IMR-90 (cell line): ENCODE data around the gene LRP6. TPM values are rescaled to one million over a fixed set of nuclear protein-coding genes. Genes with fewer than 3 reads are reported as not detected.

Experiments
- ATAC-seq: fragments of 200-7000 bp; cut with Tn5 transposase; 2 replicates; pipeline ENCODE4 v1.9.1; 2020; ENCODE audit warnings: low read depth, mild to moderate bottlenecking, moderate library complexity
- BruUV-seq: library from RNA; stranded (reverse); fragments of 400-500 nt; replicated peaks from 2 replicates; lab custom pipeline; 2021; lab: Mats Ljungman, UMichigan
- CTCF ChIA-PET: fragments of 300-600 bp; formaldehyde crosslinking; extraction: SDS; loops from one replicate; lab custom pipeline; 2021; ENCODE audit warnings: antibody characterized with exemption; lab: Yijun Ruan, JAX
- POLR2A ChIA-PET: fragments of 300-600 bp; sonication (Branson Sonifier 250); formaldehyde crosslinking; loops from one replicate; lab custom pipeline; 2022; ENCODE audit warnings: antibody characterized with exemption; ENCODE audit not compliant: unreplicated experiment; lab: Charles Lee
- DNase-seq: peaks from one replicate; pipeline ENCODE4 v3.0.0; 2013
- H2AFZ ChIP-seq: replicated peaks from 2 replicates; pipeline ENCODE3; 2013; ENCODE audit warnings: low read length, mild to moderate bottlenecking; ENCODE audit not compliant: poor library complexity
- H2AK5ac ChIP-seq: 2 replicates; pipeline ENCODE4 v1.6.1; 2013; ENCODE audit warnings: low read depth, low read length, inconsistent platforms
- H2AK9ac ChIP-seq: replicated peaks from 2 replicates; pipeline ENCODE3; 2013; ENCODE audit warnings: mild to moderate bottlenecking, low read depth, low read length, moderate library complexity; ENCODE audit not compliant: poor library complexity
- H2BK120ac ChIP-seq: 2 replicates; pipeline ENCODE4 v1.6.1; 2013; ENCODE audit warnings: low read depth, low read length, inconsistent platforms
- H2BK15ac ChIP-seq: 3 replicates; pipeline ENCODE4 v1.6.1; 2013; ENCODE audit warnings: low read depth, low read length, inconsistent platforms
- H2BK20ac ChIP-seq: 2 replicates; pipeline ENCODE4 v1.6.1; 2013; ENCODE audit warnings: low read depth, mild to moderate bottlenecking, inconsistent platforms, low read length, moderate library complexity
- H2BK5ac ChIP-seq: 2 replicates; pipeline ENCODE4 v1.6.1; 2013; ENCODE audit warnings: mild to moderate bottlenecking, low read depth, low read length, inconsistent platforms; ENCODE audit not compliant: poor library complexity, severe bottlenecking
- H3K14ac ChIP-seq: replicated peaks from 2 replicates; pipeline ENCODE4 v1.6.1; 2013; ENCODE audit warnings: low read depth, low read length, inconsistent platforms
- H3K18ac ChIP-seq: 2 replicates; pipeline ENCODE4 v1.6.1; 2013; ENCODE audit warnings: low read depth, low read length, control low read depth
- H3K23ac ChIP-seq: 2 replicates; pipeline ENCODE4 v1.6.1; 2013; ENCODE audit warnings: low read depth, low read length, inconsistent platforms
- H3K27ac ChIP-seq: 2 replicates; pipeline ENCODE4 v1.5.1; 2013; ENCODE audit warnings: mild to moderate bottlenecking, control low read depth, low read length; ENCODE audit not compliant: insufficient read depth
- H3K27me3 ChIP-seq: 2 replicates; pipeline ENCODE4 v1.6.1; 2013; ENCODE audit warnings: low read length; ENCODE audit not compliant: control insufficient read depth, insufficient read depth
- H3K36me3 ChIP-seq: 2 replicates; pipeline ENCODE4 v1.6.1; 2013; ENCODE audit warnings: low read length, mixed read lengths; ENCODE audit not compliant: control insufficient read depth, insufficient read depth
- H3K4ac ChIP-seq: 2 replicates; pipeline ENCODE4 v1.6.1; 2013; ENCODE audit warnings: low read depth, low read length, inconsistent platforms
- H3K4me1 ChIP-seq: 2 replicates; pipeline ENCODE4 v1.6.1; 2013; ENCODE audit warnings: low read length, mixed read lengths; ENCODE audit not compliant: control insufficient read depth, insufficient read depth
- H3K4me2 ChIP-seq: 2 replicates; pipeline ENCODE4 v1.6.1; 2013; ENCODE audit warnings: low read depth, mild to moderate bottlenecking, control low read depth, low read length, moderate library complexity
- H3K4me3 ChIP-seq: 2 replicates; pipeline ENCODE4 v1.5.1; 2013; ENCODE audit warnings: low read depth, mild to moderate bottlenecking, control low read depth, low read length, moderate library complexity; ENCODE audit not compliant: insufficient read depth
- H3K56ac ChIP-seq: 2 replicates; pipeline ENCODE4 v1.6.1; 2013; ENCODE audit warnings: low read length, inconsistent platforms; ENCODE audit not compliant: insufficient read depth; ENCODE audit errors: extremely low read depth
- H3K79me1 ChIP-seq, 2 experiments: 2 replicates each; pipeline ENCODE4 v1.6.1; 2013; ENCODE audit warnings: low read length in 2 of 2, inconsistent platforms in 1 of 2, low read depth in 1 of 2
- H3K9ac ChIP-seq: 2 replicates; pipeline ENCODE4 v1.6.1; 2013; ENCODE audit warnings: low read depth, low read length, control low read depth
- H3K9me1 ChIP-seq: 2 replicates; pipeline ENCODE4 v1.6.1; 2013; ENCODE audit warnings: low read length, inconsistent platforms; ENCODE audit not compliant: insufficient read depth
- H3K9me3 ChIP-seq: 2 replicates; pipeline ENCODE4 v1.6.1; 2013; ENCODE audit warnings: low read length; ENCODE audit not compliant: control insufficient read depth, insufficient read depth
- H4K20me1 ChIP-seq: 2 replicates; pipeline ENCODE4 v1.6.1; 2013; ENCODE audit warnings: low read length, inconsistent platforms; ENCODE audit not compliant: insufficient read depth
- H4K5ac ChIP-seq: 2 replicates; pipeline ENCODE4 v1.6.1; 2013; ENCODE audit warnings: mild to moderate bottlenecking, low read depth, low read length, control low read depth
- H4K8ac ChIP-seq, 2 experiments: 2 replicates each; pipeline ENCODE4 v1.6.1; 2013; ENCODE audit warnings: low read depth in 2 of 2, low read length in 2 of 2, control low read depth in 1 of 2, inconsistent platforms in 1 of 2
- H4K91ac ChIP-seq: 2 replicates; pipeline ENCODE4 v1.6.1; 2013; ENCODE audit warnings: low read depth, low read length, inconsistent platforms; ENCODE audit not compliant: insufficient read depth
- CEBPB ChIP-seq: IDR thresholded peaks from 2 replicates; pipeline ENCODE4 v1.6.1; 2012; ENCODE audit warnings: low read depth, low read length, improper control_type of control experiment
- CHD1 ChIP-seq: IDR thresholded peaks from 2 replicates; pipeline ENCODE4 v1.6.1; 2012; ENCODE audit warnings: low read depth, low read length, improper control_type of control experiment
- NFE2L2 ChIP-seq: fragments of 150-350 bp; IDR thresholded peaks from 2 replicates; pipeline ENCODE4 v1.6.1; 2016; ENCODE audit warnings: low read depth, mild to moderate bottlenecking, low read length
- POLR2A ChIP-seq: IDR thresholded peaks from 2 replicates; pipeline ENCODE4 v1.6.1; 2012; ENCODE audit warnings: mild to moderate bottlenecking, low read depth, low read length
- RCOR1 ChIP-seq: IDR thresholded peaks from 2 replicates; pipeline ENCODE4 v1.6.1; 2012; ENCODE audit warnings: mild to moderate bottlenecking, low read length, improper control_type of control experiment; ENCODE audit not compliant: insufficient replicate concordance
- RFX5 ChIP-seq: IDR thresholded peaks from 2 replicates; pipeline ENCODE4 v1.8.0; 2012; ENCODE audit warnings: low read depth, mild to moderate bottlenecking, low read length, moderate library complexity
- SMC3 ChIP-seq: fragments of 150-350 bp; IDR thresholded peaks from 2 replicates; pipeline ENCODE4 v1.6.1; 2016; ENCODE audit warnings: low read depth, mild to moderate bottlenecking, antibody characterized with exemption, low read length, moderate library complexity
- WGBS, 2 experiments: methylation state at CpG; one replicate each; pipeline versions ENCODE4 v1.1.5 to v1.1.7; 2013; ENCODE audit warnings: missing lambda C conversion rate in 2 of 2; ENCODE audit not compliant: insufficient read length in 1 of 2; ENCODE audit errors: extremely low coverage in 2 of 2; 5-methylcytosine and 5-hydroxymethylcytosine counted together
- dilution Hi-C: fragments of 300-500 bp; cut with HindIII; formaldehyde crosslinking; loops from one replicate; pipeline ENCODE4 v1.14.3; 2018; ENCODE audit warnings: low sequenced_read_pairs; ENCODE audit not compliant: unreplicated experiment
- in situ Hi-C: fragments of 300-500 bp; cut with MboI; formaldehyde crosslinking; loops from 3 replicates; pipeline ENCODE4 v1.14.3; 2019; ENCODE audit warnings: low sequenced_read_pairs, inconsistent platforms, mixed read lengths
- intact Hi-C: fragments of 100-400 bp; cut with micrococcal nuclease; formaldehyde crosslinking; loops from 2 replicates; pipeline ENCODE4 v1.10.0; 2022
- polyA plus RNA-seq, 3 experiments: library from polyadenylated mRNA; depleted of rRNA; stranded (reverse); fragments of >200 nt; gene quantifications; 2 replicates each; pipeline ENCODE4 v1.2.3, GENCODE V29; 2012; ENCODE audit warnings: low replicate concordance in 1 of 3
- total RNA-seq: library from RNA; depleted of rRNA; stranded (reverse); fragments of >200 nt; gene quantifications from 2 replicates; pipeline ENCODE4 v1.2.3, GENCODE V29; 2012
- TF ChIP-seq, protein P1 (sequence below): conservative IDR thresholded peaks from 2 replicates; pipeline ENCODE4 v1.5.1; 2012; ENCODE audit warnings: mild to moderate bottlenecking, low read depth, low read length, improper control_type of control experiment
- TF ChIP-seq, protein P2 (sequence below): fragments of 150-350 bp; IDR thresholded peaks from 2 replicates; pipeline ENCODE4 v1.6.1; 2016; ENCODE audit warnings: low read depth, mild to moderate bottlenecking, low read length, moderate library complexity, borderline replicate concordance
- TF ChIP-seq, protein P3 (sequence below): fragments of 150-350 bp; IDR thresholded peaks from 2 replicates; pipeline ENCODE4 v1.6.1; 2017; ENCODE audit warnings: mild to moderate bottlenecking, antibody characterized with exemption, low read length, low read depth

LRP6 gene
- total and polyA plus RNA-seq, 2 of the 4 experiments (the other 2 are of a cell fraction) = 14.2 to 32.1 TPM

DNA sequence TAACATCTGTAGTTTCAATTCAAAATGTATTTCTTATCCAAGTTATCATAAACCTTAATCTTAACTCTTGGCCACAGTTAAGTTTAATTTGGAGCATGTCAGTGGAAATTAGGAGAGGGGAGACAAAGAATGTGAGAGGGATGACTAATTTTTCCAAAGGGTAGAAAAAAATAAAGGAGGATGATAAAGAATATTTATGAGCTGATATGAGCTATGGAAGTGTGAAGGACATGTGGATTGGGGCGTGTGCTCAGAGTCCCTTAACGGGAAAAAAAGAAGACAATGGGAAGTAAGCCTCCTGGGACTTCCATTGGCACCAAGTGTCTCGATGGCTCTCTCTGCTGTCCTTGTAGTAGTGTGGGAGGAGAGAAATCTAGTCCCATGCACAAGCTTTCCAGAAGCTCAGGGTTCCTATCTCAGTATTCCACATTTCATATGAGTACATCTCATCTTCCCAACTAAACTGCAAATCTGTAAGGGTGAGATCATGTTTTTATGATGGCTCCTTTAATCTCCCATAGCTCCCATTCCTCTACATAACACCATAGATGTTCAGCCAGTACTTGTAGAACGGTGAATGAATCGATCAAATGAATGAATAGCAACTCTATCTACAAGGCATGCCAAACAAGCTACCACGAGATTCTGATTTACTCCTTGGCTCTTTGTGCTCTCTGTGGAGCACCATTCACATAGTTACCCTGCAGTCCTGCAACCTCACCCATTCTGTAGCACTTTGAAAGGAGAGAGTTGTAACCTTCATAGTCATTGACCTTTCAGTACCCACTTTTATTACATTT lies 168.8 kb downstream of the LRP6 start (continued):
- TF ChIP-seq, protein P1, sequence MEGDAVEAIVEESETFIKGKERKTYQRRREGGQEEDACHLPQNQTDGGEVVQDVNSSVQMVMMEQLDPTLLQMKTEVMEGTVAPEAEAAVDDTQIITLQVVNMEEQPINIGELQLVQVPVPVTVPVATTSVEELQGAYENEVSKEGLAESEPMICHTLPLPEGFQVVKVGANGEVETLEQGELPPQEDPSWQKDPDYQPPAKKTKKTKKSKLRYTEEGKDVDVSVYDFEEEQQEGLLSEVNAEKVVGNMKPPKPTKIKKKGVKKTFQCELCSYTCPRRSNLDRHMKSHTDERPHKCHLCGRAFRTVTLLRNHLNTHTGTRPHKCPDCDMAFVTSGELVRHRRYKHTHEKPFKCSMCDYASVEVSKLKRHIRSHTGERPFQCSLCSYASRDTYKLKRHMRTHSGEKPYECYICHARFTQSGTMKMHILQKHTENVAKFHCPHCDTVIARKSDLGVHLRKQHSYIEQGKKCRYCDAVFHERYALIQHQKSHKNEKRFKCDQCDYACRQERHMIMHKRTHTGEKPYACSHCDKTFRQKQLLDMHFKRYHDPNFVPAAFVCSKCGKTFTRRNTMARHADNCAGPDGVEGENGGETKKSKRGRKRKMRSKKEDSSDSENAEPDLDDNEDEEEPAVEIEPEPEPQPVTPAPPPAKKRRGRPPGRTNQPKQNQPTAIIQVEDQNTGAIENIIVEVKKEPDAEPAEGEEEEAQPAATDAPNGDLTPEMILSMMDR = no peak
- TF ChIP-seq CHD1 = no peak

DNA sequence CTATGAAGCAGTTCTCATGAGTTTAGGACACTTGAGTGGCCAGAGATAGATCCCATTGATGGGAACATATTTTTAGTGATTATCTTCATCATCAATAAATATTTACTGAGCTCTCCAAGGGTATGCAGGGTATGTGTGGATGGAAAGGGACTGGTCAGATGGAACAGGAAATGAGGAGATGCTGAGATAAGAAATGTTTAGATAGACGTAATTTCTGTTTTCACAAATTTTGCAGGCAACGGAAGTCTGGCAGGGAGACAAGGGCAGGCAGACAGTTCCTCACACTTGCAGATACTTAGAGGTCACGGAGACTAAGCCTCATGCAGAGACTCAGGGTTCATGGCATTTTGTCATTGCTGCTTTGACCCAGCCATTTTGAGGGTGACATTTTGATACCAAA lies 171.8 kb downstream of the LRP6 start:
- no peak overlapping the region for H3K56ac ChIP-seq
- in situ Hi-C loops (no loop called here), intact Hi-C loops (no loop called here), dilution Hi-C loops (no loop called here)
- H3K23ac ChIP-seq = peak overlapping the region; percentile 60; the same call in 1 of the 2 replicates
- no peak overlapping the region for H2AFZ ChIP-seq
- H3K36me3 ChIP-seq = no peaks in the 10 kb centered on the region
- no peak overlapping the region for H3K9ac ChIP-seq
- no peak overlapping the region for H2BK15ac ChIP-seq
- no peak overlapping the region for H2AK9ac ChIP-seq
- H3K14ac ChIP-seq = peak overlapping the region; percentile 80
- 0 out of 4 replicates have a peak, but pooled peaks cover 0 to 4% of the 10 kb centered on the region in 2 experiments for H3K79me1 ChIP-seq
- no peak overlapping the region for H2BK5ac ChIP-seq
- no peak overlapping the region for H3K27ac ChIP-seq
- H3K4ac ChIP-seq = peak overlapping the region; percentile 87
- peak overlapping the region; percentile 85 for H2BK20ac ChIP-seq
- no peaks in the 10 kb centered on the region for H3K27me3 ChIP-seq
- peaks cover 4% of the 10 kb centered on the region for H4K20me1 ChIP-seq
- H4K91ac ChIP-seq = 0 out of 2 replicates have a peak overlapping the region, but pooled peaks have one; percentile 82
- 30% methylated on average over 3 of the region's 3 CpGs; no CpG with 5 or more reads in 1 of the 2 experiments for WGBS, 2 experiments
- ATAC-seq (peak; percentile 42), DNase-seq (peak; percentile 52)
- H4K8ac ChIP-seq = peak overlapping the region in 1 of 2 experiments; percentile 72; a peak in 2 of 4 replicates
- H3K18ac ChIP-seq = no peak overlapping the region
- no peak for TF ChIP-seq CEBPB
- TF ChIP-seq NFE2L2 = no peak
- TF ChIP-seq, protein P2, sequence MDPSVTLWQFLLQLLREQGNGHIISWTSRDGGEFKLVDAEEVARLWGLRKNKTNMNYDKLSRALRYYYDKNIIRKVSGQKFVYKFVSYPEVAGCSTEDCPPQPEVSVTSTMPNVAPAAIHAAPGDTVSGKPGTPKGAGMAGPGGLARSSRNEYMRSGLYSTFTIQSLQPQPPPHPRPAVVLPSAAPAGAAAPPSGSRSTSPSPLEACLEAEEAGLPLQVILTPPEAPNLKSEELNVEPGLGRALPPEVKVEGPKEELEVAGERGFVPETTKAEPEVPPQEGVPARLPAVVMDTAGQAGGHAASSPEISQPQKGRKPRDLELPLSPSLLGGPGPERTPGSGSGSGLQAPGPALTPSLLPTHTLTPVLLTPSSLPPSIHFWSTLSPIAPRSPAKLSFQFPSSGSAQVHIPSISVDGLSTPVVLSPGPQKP = no peak
- no peak for TF ChIP-seq POLR2A
- TF ChIP-seq, protein P3, sequence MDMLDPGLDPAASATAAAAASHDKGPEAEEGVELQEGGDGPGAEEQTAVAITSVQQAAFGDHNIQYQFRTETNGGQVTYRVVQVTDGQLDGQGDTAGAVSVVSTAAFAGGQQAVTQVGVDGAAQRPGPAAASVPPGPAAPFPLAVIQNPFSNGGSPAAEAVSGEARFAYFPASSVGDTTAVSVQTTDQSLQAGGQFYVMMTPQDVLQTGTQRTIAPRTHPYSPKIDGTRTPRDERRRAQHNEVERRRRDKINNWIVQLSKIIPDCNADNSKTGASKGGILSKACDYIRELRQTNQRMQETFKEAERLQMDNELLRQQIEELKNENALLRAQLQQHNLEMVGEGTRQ = no peak
- TF ChIP-seq SMC3 = no peak
- no peak for TF ChIP-seq RCOR1
- TF ChIP-seq RFX5 = no peak
- H3K9me3 ChIP-seq = peaks cover 6% of the 10 kb centered on the region; the same call in 1 of the 2 replicates
- CTCF ChIA-PET = interaction anchor here (0.5 kb wide), 1 partner anchor 10 kb away, joined by 3 read pairs; no protein-coding TSS in a partner anchor
- H3K4me1 ChIP-seq = peaks cover 16% of the 10 kb centered on the region
- H3K4me2 ChIP-seq = no peak overlapping the region
- peak overlapping the region; percentile 89 for H2BK120ac ChIP-seq
- POLR2A ChIA-PET = no interaction called here
- no peak overlapping the region for H4K5ac ChIP-seq
- H3K4me3 ChIP-seq = no peak overlapping the region
- no peak overlapping the region for H2AK5ac ChIP-seq
- H3K9me1 ChIP-seq = peaks cover 24% of the 10 kb centered on the region
- BruUV-seq = no TSS peak
